GM12864 (cell line): Measurements from ENCODE around the gene SERPINA6.
"Not testable (repeated sequence)": the region's sequence is repeated elsewhere in the genome, so short reads cannot be mapped to it uniquely, and the experiment has no call there.

ENCODE experiments used
- DNase-seq: peaks from one replicate; pipeline ENCODE4 v3.0.0-alpha.2; 2011; ENCODE audit warnings: low read depth
- H3K4me3 ChIP-seq: 2 replicates; pipeline ENCODE4 v1.5.1; 2011; ENCODE audit warnings: mild to moderate bottlenecking, low read depth, low read length, control low read depth
- TF ChIP-seq, protein P1 (sequence below): IDR thresholded peaks from 2 replicates; pipeline ENCODE4 v1.5.1; 2011; ENCODE audit warnings: low read depth, mild to moderate bottlenecking, moderate library complexity, low read length, control low read depth, inconsistent platforms; ENCODE audit errors: missing control alignments

The SERPINA6 gene, protein sequence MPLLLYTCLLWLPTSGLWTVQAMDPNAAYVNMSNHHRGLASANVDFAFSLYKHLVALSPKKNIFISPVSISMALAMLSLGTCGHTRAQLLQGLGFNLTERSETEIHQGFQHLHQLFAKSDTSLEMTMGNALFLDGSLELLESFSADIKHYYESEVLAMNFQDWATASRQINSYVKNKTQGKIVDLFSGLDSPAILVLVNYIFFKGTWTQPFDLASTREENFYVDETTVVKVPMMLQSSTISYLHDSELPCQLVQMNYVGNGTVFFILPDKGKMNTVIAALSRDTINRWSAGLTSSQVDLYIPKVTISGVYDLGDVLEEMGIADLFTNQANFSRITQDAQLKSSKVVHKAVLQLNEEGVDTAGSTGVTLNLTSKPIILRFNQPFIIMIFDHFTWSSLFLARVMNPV

DNA sequence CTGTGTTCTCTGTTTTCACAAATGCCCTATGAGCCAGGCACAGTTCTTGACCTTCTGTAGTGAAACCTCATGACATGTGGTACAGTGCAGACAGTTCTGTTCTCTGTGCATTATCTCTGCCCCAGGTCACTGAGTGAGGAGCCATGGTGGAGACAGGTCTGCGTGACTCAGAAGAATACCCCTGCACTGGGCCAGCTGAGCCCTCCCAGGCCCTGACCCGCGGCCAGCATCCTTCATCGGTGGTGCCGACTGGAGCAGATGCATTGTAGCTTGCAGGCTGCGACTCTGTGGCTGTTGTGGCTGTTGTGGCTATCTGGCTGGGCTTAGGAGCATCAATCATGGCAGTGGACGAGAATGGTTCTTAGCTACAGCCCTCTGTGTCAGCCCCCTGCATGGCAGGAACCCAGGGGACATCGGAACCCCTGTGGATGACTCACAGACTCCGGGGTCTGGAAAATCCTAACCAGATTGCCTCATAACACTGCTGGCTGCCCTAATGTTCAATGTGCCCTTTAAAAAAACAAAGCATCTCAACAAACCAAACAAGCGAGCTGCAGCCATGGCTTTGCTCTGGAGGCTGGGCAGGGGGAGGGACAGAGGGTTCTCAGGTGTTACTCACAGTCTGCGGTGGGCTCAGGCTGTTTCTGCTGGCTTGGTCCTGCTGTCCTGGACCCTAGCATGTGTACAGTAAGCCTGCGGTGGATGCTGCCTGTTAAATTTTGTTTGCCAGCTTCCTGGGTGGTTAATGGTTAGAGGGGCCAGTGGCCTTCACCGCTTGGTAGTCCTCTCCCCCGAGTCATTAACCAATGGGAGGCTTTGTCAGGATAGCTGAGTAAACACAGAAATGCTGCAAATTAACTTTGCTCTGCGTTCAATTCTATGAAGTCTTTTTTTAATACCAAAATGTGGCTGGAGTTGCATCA, at the start of gene SERPINA6:
SERPINA6 (minus strand) TSS at position 689 of the 923 bp plus-strand sequence. CDS start 8,688 bp downstream, outside the sequence.
- TF ChIP-seq, protein P1, sequence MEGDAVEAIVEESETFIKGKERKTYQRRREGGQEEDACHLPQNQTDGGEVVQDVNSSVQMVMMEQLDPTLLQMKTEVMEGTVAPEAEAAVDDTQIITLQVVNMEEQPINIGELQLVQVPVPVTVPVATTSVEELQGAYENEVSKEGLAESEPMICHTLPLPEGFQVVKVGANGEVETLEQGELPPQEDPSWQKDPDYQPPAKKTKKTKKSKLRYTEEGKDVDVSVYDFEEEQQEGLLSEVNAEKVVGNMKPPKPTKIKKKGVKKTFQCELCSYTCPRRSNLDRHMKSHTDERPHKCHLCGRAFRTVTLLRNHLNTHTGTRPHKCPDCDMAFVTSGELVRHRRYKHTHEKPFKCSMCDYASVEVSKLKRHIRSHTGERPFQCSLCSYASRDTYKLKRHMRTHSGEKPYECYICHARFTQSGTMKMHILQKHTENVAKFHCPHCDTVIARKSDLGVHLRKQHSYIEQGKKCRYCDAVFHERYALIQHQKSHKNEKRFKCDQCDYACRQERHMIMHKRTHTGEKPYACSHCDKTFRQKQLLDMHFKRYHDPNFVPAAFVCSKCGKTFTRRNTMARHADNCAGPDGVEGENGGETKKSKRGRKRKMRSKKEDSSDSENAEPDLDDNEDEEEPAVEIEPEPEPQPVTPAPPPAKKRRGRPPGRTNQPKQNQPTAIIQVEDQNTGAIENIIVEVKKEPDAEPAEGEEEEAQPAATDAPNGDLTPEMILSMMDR, result no peak
- no peak for DNase-seq
- H3K4me3 ChIP-seq, result no peak within 1 kb of the TSS

DNA sequence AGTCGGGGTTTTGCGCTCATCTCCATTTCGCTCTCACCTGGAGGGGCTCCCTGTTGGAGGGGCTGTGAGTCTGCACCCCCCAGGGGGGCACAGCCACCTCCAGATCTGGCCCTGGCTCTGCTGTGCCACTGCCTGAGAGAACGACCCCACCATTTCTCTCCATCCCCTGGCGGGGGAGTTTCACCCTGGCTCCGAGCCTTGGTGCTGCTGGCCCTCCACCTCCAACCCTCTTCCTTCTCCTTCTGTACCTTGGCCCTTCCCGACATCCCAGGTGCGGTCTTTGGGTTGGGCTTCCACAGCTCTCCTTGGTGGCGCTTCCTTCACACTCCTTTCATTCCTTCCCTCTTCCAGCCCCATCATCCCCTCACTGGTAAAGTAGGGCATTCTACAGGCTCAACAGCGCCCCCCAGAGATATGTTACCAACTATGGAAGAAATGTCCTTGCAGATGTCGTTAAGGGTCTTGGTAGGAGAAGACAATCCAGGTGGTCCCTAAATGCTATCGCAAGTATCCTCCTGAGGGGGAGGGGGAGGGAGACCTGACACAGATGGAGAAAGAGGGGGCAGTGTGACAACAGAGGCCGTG, 49.0 kb upstream of the SERPINA6 start:
- H3K4me3 ChIP-seq, result no peak overlapping the region
- no peak for DNase-seq
- TF ChIP-seq, protein P1, result peak; percentile 21

DNA sequence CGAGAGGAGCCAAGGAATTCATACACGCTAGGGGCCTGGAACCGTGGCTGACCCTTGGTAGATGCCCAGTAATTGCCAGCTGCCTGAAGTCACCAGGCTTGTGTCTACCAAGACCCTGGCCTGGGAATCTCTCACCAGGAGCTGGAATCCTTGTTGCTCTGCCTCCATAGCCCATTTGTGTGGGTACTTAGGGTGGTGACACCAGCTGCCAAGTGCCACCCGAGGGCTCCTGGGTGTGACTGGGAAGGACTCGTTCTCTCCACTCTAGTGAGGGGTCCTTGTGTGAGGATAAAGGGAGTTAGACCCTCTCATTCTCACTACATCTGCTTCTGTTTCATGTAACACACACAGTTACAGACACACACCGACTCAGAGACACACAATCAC, 47.4 kb upstream of the SERPINA6 start:
- DNase-seq, result no peak
- no peak overlapping the region for H3K4me3 ChIP-seq
- TF ChIP-seq, protein P1, result no peak

DNA sequence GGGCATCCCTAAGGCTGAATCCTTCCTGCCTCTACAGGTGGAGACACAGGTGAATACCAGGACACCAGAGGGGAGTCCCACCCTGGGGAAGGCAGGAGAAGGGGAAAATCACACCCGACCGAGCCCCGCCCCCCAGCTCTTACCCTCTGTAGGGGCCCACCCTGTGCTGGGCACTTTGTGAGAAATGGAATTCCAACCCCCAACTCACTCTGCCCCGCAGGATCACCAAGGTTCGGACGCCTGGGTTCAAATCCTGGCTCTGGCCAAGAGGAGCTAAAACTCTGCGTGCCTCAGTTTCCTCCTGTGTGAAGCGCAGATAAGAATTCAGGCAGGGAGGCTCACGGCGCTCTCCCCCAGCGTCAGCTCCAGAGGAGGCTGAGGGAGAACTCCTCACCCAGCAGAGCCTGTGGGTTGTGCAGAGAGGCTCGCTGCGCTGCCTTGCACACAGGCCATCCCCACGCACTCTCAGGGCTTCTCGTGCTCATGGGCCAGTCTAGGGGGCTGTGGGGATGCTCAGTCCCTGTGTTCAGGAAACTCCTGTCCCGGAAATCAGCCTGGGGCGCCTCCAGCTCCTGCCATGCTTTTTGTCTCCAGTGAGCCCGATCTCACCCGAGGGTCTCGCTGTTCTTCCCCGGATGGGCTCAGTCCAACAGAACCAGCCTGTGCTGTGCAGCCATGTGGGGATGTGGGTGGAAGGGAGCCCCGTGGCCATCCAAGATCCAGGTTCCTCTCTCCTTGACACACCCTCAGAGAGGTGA, 46.8 kb upstream of the SERPINA6 start:
- not testable (repeated sequence) for DNase-seq, H3K4me3 ChIP-seq

DNA sequence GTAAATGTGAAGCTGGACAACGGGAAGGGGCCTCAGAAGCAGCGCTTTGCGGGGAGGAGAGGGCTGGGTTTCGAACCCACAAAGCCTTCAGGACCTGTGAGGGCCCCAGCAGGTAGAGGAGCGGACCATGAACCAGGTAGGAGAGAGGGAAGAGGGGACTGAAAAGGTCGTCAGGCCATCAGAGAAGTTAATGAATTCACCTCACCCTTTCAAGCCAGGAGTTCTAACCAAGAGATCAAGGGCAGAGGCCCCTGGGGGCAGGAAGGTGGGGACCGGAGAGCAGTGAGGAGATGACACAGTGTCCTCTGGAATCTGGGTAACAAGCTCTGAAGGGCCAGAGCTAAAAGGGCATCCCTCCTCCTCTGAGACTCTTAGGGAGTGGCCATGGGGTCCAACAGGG, 45.8 kb upstream of the SERPINA6 start:
- TF ChIP-seq, protein P1, result no peak
- DNase-seq, result no peak

DNA sequence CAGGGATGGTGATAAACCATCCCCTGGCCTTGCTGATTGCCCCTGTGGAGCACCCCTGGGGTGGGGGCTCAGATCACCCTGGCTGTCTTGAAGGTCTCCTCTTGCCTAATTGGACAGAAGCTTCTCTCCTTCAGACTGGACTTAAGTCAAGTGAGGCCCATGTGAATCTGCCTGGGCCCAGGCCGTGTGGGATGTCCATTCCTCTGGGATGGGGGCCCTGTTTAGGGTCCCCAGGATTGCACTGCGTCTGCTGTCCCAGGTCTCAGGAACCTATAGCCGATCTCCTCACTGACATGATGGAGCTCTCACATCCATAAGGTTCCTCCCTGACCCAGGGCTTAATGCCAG, 45.1 kb upstream of the SERPINA6 start:
- DNase-seq, result no peak
- TF ChIP-seq, protein P1, result no peak

More for the DNA sequence above, 45.8 kb upstream of the SERPINA6 start:
- no peak overlapping the region for H3K4me3 ChIP-seq

More for the DNA sequence above, 45.1 kb upstream of the SERPINA6 start:
- no peak overlapping the region for H3K4me3 ChIP-seq
